ENCODE data around the gene OR2F2. TPM values are rescaled to one million over a fixed set of nuclear protein-coding genes. Genes with fewer than 3 reads are reported as not detected.

OR2F2 gene
- total RNA-seq (not detected), polyA plus RNA-seq (not detected)

GRCh38 chr7:143934526-143935325 is at the start of gene OR2F2:
TSS of gene OR2F2 (plus strand) at chr7:143935233. CDS start at chr7:143935233, 0 bp downstream.
- no peaks in the 10 kb centered on the region for H3K36me3 ChIP-seq
- H3K27me3 ChIP-seq: no peaks in the 10 kb centered on the region
- TF ChIP-seq POLR2A (IDR thresholded peaks at IDR 0.05) (no peak), POLR2AphosphoS5 (IDR thresholded peaks at IDR 0.05) (no peak), EP300 (IDR thresholded peaks at IDR 0.05) (no peak), CTCF (IDR thresholded peaks at IDR 0.05) (no peak)
- no peaks in the 10 kb centered on the region for H3K9me3 ChIP-seq
- intact Hi-C loops (cut with DNase I): no loop called here
- WGBS, 2 donors: 78 to 84% methylated on average over 3 of the region's 3 CpGs
- H3K27ac ChIP-seq: peak within 1 kb of the TSS in 3 of 4 donors; percentile 9 to 47 (median 47)
- DNase-seq: no peak
- H3K4me3 ChIP-seq: no peak within 1 kb of the TSS
- peaks cover 0 to 20% (median 12%) of the 10 kb centered on the region in 4 donors for H3K4me1 ChIP-seq

GRCh38 chr7:143885951-143886350 is 49.1 kb upstream of the OR2F2 start:
- H3K4me3 ChIP-seq: no peak overlapping the region
- H3K4me1 ChIP-seq: peaks cover 0 to 42% (median 21%) of the 10 kb centered on the region in 4 donors
- no peaks in the 10 kb centered on the region for H3K9me3 ChIP-seq
- H3K27ac ChIP-seq: peak overlapping the region in 1 of 4 donors; percentile 4
- TF ChIP-seq EP300 (IDR thresholded peaks at IDR 0.05): no peak
- no peak for TF ChIP-seq POLR2AphosphoS5 (IDR thresholded peaks at IDR 0.05)
- TF ChIP-seq POLR2A (IDR thresholded peaks at IDR 0.05): no peak
- TF ChIP-seq CTCF (IDR thresholded peaks at IDR 0.05): no peak
- DNase-seq: no peak
- peaks cover 0 to 5% (median 0%) of the 10 kb centered on the region in 4 donors for H3K36me3 ChIP-seq
- no peaks in the 10 kb centered on the region for H3K27me3 ChIP-seq
- intact Hi-C loops (cut with DNase I): no loop called here
- WGBS, 2 donors: 78 to 95% methylated on average over 3 of the region's 3 CpGs

GRCh38 chr7:143886826-143887477 is 48.1 kb upstream of the OR2F2 start:
- Histone ChIP-seq H3K27ac (no peak overlapping the region), H3K4me1 (peaks cover 0 to 32% (median 11%) of the 10 kb centered on the region in 4 donors), H3K27me3 (no peaks in the 10 kb centered on the region), H3K36me3 (peaks cover 0 to 5% (median 0%) of the 10 kb centered on the region in 4 donors), H3K9me3 (no peaks in the 10 kb centered on the region), H3K4me3 (no peak overlapping the region)
- intact Hi-C loops (cut with DNase I): no loop called here
- TF ChIP-seq EP300 (IDR thresholded peaks at IDR 0.05) (no peak), POLR2A (IDR thresholded peaks at IDR 0.05) (no peak), CTCF (IDR thresholded peaks at IDR 0.05) (no peak), POLR2AphosphoS5 (IDR thresholded peaks at IDR 0.05) (no peak)
- DNase-seq: no peak
- WGBS, 2 donors: 88 to 94% methylated on average over 6 of the region's 6 CpGs

DNA sequence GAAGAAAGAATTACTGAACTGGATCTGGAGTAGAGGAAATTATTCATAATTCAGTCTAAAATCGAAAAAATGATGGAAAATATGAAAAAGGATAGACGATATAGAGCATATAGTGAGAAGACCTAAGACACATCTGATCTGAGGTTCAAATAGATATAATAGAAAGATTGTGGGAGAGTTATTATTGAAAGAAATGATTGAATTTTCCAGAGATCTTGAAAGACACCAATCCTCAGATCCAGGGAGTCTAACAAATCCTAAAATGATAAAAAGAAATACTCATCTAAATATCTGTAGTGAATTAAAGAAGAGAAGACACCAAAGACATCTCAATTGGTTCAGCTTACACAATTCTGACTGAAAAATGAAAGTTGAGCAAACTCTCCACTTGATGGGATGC is 46.0 kb upstream of the OR2F2 start:
- H3K27ac ChIP-seq: no peak overlapping the region
- H3K27me3 ChIP-seq: no peaks in the 10 kb centered on the region
- no peak for TF ChIP-seq EP300 (IDR thresholded peaks at IDR 0.05)
- TF ChIP-seq POLR2A (IDR thresholded peaks at IDR 0.05): no peak
- no peak for TF ChIP-seq POLR2AphosphoS5 (IDR thresholded peaks at IDR 0.05)
- TF ChIP-seq CTCF (IDR thresholded peaks at IDR 0.05): no peak
- peaks cover 0 to 21% (median 8%) of the 10 kb centered on the region in 4 donors for H3K4me1 ChIP-seq
- no peak overlapping the region for H3K4me3 ChIP-seq
- 93 to 95% methylated on average over 2 of the region's 2 CpGs for WGBS, 2 donors
- H3K9me3 ChIP-seq: no peaks in the 10 kb centered on the region
- intact Hi-C loops (cut with DNase I): no loop called here
- H3K36me3 ChIP-seq: peaks cover 0 to 5% (median 0%) of the 10 kb centered on the region in 4 donors
- DNase-seq: no peak

Data from sigmoid colon (tissue), 7 donors.